SK-N-MC (cell line): ENCODE data around the gene LRP1B.

Experiments used
- EZH2 ChIP-seq: fragments of 200-600 bp; sonication (generic); IDR thresholded peaks from one replicate; pipeline ENCODE4 v1.6.1; 2017; ENCODE audit warnings: antibody characterized with exemption
- POLR2AphosphoS5 ChIP-seq: IDR thresholded peaks from 2 replicates; pipeline ENCODE4 v1.6.1; 2012; ENCODE audit warnings: mild to moderate bottlenecking, low read depth, low read length, borderline replicate concordance

DNA sequence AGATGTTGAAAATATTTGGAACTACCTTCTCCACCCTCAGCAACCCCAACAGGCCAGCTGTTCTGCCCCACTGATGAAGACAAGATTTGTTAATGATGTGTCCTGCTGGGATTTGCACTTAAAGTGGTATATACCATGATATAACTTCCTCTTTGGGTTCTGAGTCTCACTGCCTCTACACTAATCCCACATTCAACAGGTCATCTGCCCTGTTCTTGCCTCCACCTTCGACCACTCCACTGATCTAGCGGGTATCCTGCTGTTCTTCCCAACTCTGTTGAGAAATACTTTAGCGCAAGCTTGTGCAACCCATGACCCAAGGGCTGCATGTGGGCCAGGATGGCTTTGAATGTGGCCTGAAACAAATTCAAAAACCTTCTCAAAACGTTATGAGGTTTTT lies 72.7 kb downstream of the LRP1B start:
- TF ChIP-seq EZH2, result no peak
- no peak for TF ChIP-seq POLR2AphosphoS5
